ENCODE results near the gene TRNT1.

TRNT1 gene

DNA sequence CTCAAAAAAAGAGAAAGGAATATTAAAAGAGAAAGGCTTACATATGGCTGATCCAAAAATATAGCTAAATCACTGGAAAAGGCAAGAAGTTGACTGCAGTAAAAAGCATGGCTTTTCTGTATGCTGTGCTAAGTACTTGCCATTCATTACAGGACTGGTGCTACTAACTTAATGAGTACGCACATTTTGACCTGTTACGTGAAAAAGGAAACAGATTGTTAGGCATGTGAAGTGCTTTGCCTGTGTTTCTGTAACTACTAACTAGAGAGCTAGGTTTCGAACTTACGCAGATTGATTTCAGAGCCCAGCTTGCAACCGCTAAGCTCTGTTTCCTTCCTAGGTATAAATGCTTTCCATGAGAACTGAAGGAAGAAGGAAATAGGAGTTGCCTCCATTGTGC lies 2.8 kb downstream of the TRNT1 start:
- peaks cover 50% of the 10 kb centered on the region for H3K36me3 Mint-ChIP-seq (ENCODE audit: insufficient read depth)
- H3K27me3 Mint-ChIP-seq = no peaks in the 10 kb centered on the region
- no peaks in the 10 kb centered on the region for H3K9me3 Mint-ChIP-seq
- peak overlapping the region; percentile 99 to 100 for H3K27ac Mint-ChIP-seq
- DNase-seq = no peak
- H3K4me1 Mint-ChIP-seq (ENCODE audit: low read depth in 2 of 2) = peaks cover 35 to 57% of the 10 kb centered on the region in 2 donors
- ATAC-seq (replicated peaks) = no peak
- peak overlapping the region; percentile 97 to 100 for H3K4me3 Mint-ChIP-seq

GRCh38 chr3:3133500-3133899 lies 6.8 kb downstream of the TRNT1 start:
- ATAC-seq (replicated peaks) (no peak), DNase-seq (no peak)
- peaks cover 44% of the 10 kb centered on the region for H3K36me3 Mint-ChIP-seq (ENCODE audit: insufficient read depth)
- no peak overlapping the region for H3K4me3 Mint-ChIP-seq
- H3K4me1 Mint-ChIP-seq (ENCODE audit: low read depth in 2 of 2) = peaks cover 24 to 53% of the 10 kb centered on the region in 2 donors
- no peaks in the 10 kb centered on the region for H3K27me3 Mint-ChIP-seq
- H3K27ac Mint-ChIP-seq = peak overlapping the region; percentile 62 to 74
- H3K9me3 Mint-ChIP-seq = no peaks in the 10 kb centered on the region

DNA sequence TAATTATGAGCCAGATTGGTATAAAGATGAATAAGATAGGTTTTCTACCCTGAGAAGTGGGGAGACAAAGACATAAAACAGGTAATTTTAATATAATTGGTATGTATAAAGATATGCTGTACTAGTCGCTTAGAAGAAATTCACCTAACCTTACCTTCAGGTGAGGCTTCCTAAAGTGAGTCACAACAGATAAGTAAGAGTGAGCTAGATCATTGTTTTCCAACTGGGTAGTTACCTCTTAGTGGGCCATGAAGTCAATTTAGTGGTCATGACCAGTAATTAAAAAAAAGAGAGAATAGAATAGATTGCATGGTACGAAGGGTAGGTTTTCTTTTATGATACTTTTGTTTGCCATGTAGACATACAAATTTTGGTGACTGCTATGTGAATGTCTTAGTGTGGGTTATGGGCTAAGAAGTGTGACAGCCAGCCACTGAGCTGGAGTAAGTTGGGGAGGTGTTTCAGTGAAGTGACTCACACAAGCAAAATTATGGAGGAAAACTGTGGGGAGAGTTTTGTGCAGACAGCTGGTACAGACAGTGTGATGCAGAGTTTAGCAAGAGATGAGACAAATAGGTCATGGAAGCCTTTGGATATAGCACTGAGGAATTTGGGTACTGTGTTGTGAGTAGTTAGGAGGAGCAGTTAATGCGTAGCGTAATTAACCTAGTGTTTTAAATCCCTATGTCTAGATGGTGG lies 8.2 kb downstream of the TRNT1 start:
- ATAC-seq (replicated peaks) = peak; percentile 69
- Mint-ChIP-seq H3K4me3 (no peak overlapping the region), H3K36me3 (ENCODE audit: insufficient read depth) (peaks cover 48% of the 10 kb centered on the region), H3K27ac (peak overlapping the region; percentile 14 to 74), H3K9me3 (no peaks in the 10 kb centered on the region), H3K4me1 (ENCODE audit: low read depth in 2 of 2) (peaks cover 19 to 48% of the 10 kb centered on the region in 2 donors), H3K27me3 (no peaks in the 10 kb centered on the region)
- DNase-seq = no peak

DNA sequence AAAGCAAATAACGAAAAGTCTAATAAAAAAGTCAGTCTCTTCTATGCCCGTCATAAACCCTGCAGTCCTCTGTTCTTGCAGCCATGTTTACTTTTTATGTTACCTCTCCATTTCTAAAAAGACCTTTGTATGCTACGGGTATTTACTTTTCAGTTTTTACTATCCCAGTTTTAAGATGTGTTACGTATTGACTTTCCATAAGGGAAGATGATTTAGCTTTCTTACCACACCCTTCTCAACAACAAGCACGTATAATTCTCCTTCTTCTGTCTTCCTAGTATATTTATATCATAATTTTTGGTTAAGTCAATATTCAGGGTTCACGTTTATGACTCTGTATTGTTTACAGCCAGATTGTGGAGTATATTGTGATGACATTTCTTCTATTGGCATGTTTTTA lies 10.8 kb downstream of the TRNT1 start:
- ATAC-seq (replicated peaks) = no peak
- H3K36me3 Mint-ChIP-seq (ENCODE audit: insufficient read depth) = peaks cover 64% of the 10 kb centered on the region
- no peak for DNase-seq
- H3K4me3 Mint-ChIP-seq = no peak overlapping the region
- peaks cover 22 to 45% of the 10 kb centered on the region in 2 donors for H3K4me1 Mint-ChIP-seq (ENCODE audit: low read depth in 2 of 2)
- peak overlapping the region; percentile 14 to 74 for H3K27ac Mint-ChIP-seq
- H3K9me3 Mint-ChIP-seq = no peaks in the 10 kb centered on the region
- H3K27me3 Mint-ChIP-seq = no peaks in the 10 kb centered on the region

DNA sequence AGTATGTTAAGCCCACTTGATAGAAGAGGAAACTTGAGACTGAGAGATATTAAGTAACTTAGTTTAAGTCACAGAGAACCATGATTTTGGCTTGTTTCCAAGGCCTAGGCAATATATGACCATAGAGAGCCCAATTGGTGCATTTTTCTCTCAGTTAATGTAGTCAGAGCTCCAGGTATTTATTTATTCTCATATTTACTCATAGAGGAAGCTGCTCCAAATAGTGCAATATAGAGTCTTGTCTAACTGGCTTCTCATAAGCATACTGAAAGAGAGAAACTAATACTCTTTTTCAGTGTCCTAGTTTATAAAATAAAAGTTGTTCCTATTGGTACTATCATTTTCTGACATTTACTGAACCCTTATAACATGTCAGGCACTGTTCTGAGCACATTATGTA lies 15.2 kb downstream of the TRNT1 start:
- no peak for DNase-seq
- Mint-ChIP-seq H3K27ac (peak overlapping the region in 1 of 2 donors; percentile 22), H3K9me3 (no peaks in the 10 kb centered on the region), H3K4me3 (no peak overlapping the region), H3K4me1 (ENCODE audit: low read depth in 2 of 2) (peaks cover 8 to 22% of the 10 kb centered on the region in 2 donors), H3K36me3 (ENCODE audit: insufficient read depth) (peaks cover 94% of the 10 kb centered on the region), H3K27me3 (no peaks in the 10 kb centered on the region)
- ATAC-seq (replicated peaks) = no peak

DNA sequence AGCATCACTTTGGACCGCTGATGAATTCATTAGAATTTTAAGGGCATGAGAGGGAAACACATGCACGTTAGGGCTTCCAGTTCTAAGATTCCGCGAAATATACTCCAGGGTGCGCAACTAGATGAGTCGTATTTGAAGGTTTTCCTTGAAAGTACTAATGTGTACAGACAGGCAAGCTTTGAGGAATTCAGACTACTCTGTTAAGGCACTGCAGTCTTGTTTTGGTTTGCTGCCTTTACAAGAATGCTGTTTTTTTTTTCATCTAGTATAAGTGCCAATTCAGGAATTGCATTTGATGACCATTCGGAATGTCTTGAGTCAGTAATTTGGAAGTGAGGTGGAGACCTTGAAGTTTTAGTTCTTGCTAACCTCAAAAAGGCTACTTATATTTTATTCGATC lies 19.1 kb downstream of the TRNT1 start:
- Mint-ChIP-seq H3K27me3 (no peaks in the 10 kb centered on the region), H3K27ac (peak overlapping the region in 1 of 2 donors; percentile 74), H3K4me1 (ENCODE audit: low read depth in 2 of 2) (peaks cover 4 to 26% of the 10 kb centered on the region in 2 donors), H3K9me3 (no peaks in the 10 kb centered on the region), H3K4me3 (no peak overlapping the region), H3K36me3 (ENCODE audit: insufficient read depth) (peaks cover 78% of the 10 kb centered on the region)
- DNase-seq (no peak), ATAC-seq (replicated peaks) (no peak)

GRCh38 chr3:3149560-3149959 lies 22.8 kb downstream of the TRNT1 start:
- H3K27me3 Mint-ChIP-seq = no peaks in the 10 kb centered on the region
- H3K4me1 Mint-ChIP-seq (ENCODE audit: low read depth in 2 of 2) = peaks cover 2 to 21% of the 10 kb centered on the region in 2 donors
- H3K36me3 Mint-ChIP-seq (ENCODE audit: insufficient read depth) = peaks cover 71% of the 10 kb centered on the region
- no peaks in the 10 kb centered on the region for H3K9me3 Mint-ChIP-seq
- no peak for DNase-seq
- no peak overlapping the region for H3K4me3 Mint-ChIP-seq
- H3K27ac Mint-ChIP-seq = peak overlapping the region; percentile 62 to 85
- ATAC-seq (replicated peaks) = no peak

GRCh38 chr3:3151513-3151912 lies 24.8 kb downstream of the TRNT1 start:
- no peak for ATAC-seq (replicated peaks)
- no peaks in the 10 kb centered on the region for H3K9me3 Mint-ChIP-seq
- no peak overlapping the region for H3K4me3 Mint-ChIP-seq
- H3K36me3 Mint-ChIP-seq (ENCODE audit: insufficient read depth) = peaks cover 71% of the 10 kb centered on the region
- H3K4me1 Mint-ChIP-seq (ENCODE audit: low read depth in 2 of 2) = peaks cover 11 to 24% of the 10 kb centered on the region in 2 donors
- no peak for DNase-seq
- peak overlapping the region in 1 of 2 donors; percentile 25 for H3K27ac Mint-ChIP-seq
- H3K27me3 Mint-ChIP-seq = no peaks in the 10 kb centered on the region

GRCh38 chr3:3154879-3155610 lies 28.3 kb downstream of the TRNT1 start:
- Mint-ChIP-seq H3K27ac (peak overlapping the region; percentile 56 to 63), H3K4me1 (ENCODE audit: low read depth in 2 of 2) (peaks cover 20 to 29% of the 10 kb centered on the region in 2 donors), H3K4me3 (no peak overlapping the region), H3K36me3 (ENCODE audit: insufficient read depth) (peaks cover 75% of the 10 kb centered on the region), H3K9me3 (no peaks in the 10 kb centered on the region), H3K27me3 (no peaks in the 10 kb centered on the region)
- DNase-seq (no peak), ATAC-seq (replicated peaks) (no peak)

DNA sequence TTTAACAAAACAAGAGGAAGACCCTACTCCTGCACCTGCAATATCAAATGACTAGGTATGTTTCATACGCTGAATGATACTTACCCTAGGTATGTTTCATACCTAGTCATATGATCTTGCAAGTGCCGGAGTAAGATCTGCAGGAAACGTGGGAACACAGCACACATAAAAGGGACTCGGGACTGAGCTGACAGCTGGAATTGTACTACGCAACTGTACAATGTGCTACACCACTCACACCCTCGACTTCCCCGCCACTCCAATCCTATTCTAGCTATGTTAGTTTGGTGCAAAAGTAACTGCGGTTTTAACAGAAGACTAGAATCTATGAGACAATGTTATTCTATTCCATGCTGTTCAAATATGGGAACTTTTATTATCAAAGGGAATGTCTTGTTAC lies 30.7 kb downstream of the TRNT1 start:
- Mint-ChIP-seq H3K27me3 (no peaks in the 10 kb centered on the region), H3K9me3 (no peaks in the 10 kb centered on the region), H3K4me3 (no peak overlapping the region), H3K27ac (peak overlapping the region; percentile 21 to 41), H3K4me1 (ENCODE audit: low read depth in 2 of 2) (peaks cover 25 to 32% of the 10 kb centered on the region in 2 donors), H3K36me3 (ENCODE audit: insufficient read depth) (peaks cover 63% of the 10 kb centered on the region)
- DNase-seq (no peak), ATAC-seq (replicated peaks) (no peak)

DNA sequence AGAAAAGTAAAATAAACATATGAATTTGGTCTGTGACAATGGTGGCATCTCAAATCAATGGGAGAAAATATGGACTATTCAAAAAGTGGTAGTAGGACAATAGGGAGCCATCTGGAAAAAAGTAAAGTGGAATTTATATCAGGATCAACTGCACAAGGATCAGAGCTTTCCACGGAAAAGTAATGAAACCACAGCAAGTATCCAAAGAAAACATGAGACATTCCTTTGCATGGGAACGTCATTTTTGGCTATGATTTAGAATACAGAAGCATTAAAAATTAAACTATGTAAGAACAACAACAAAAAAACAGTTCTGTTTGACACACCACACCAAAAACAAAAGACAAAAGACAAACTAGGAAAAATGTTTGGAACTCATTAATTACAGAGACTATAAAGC lies 34.1 kb downstream of the TRNT1 start:
- Mint-ChIP-seq H3K4me3 (no peak overlapping the region), H3K4me1 (ENCODE audit: low read depth in 2 of 2) (peaks cover 34 to 38% of the 10 kb centered on the region in 2 donors), H3K36me3 (ENCODE audit: insufficient read depth) (peaks cover 61% of the 10 kb centered on the region), H3K27ac (peak overlapping the region; percentile 6 to 57), H3K9me3 (no peaks in the 10 kb centered on the region), H3K27me3 (no peaks in the 10 kb centered on the region)
- DNase-seq = no peak
- ATAC-seq (replicated peaks) = no peak

DNA sequence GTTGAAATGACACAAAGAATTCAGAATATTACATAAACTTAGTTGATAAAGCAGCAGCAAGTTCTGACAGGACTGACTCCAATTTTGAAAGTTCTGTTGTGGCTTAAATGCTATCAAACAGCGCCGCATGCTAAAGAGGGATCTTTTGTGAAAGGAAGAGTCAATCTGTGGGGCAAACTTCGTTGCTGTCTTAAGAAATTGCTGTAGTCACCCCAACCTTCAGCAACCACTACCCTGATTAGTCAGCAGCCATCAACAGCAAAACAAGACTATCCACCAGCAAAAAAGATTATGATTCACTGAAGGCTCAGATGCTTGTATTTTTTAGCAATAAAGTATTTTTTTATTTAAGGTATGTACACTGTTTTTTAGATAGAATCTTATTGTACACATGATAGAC lies 38.5 kb downstream of the TRNT1 start:
- Mint-ChIP-seq H3K4me3 (no peak overlapping the region), H3K9me3 (no peaks in the 10 kb centered on the region), H3K36me3 (ENCODE audit: insufficient read depth) (peaks cover 65% of the 10 kb centered on the region), H3K4me1 (ENCODE audit: low read depth in 2 of 2) (peaks cover 23 to 33% of the 10 kb centered on the region in 2 donors), H3K27ac (peak overlapping the region; percentile 74 to 91), H3K27me3 (no peaks in the 10 kb centered on the region)
- no peak for DNase-seq
- ATAC-seq (replicated peaks) = no peak

GRCh38 chr3:3165650-3166049 lies 38.9 kb downstream of the TRNT1 start:
- no peak for ATAC-seq (replicated peaks)
- H3K27me3 Mint-ChIP-seq = no peaks in the 10 kb centered on the region
- H3K4me3 Mint-ChIP-seq = peak overlapping the region in 1 of 2 donors; percentile 35
- DNase-seq = no peak
- no peaks in the 10 kb centered on the region for H3K9me3 Mint-ChIP-seq
- peak overlapping the region; percentile 74 to 91 for H3K27ac Mint-ChIP-seq
- H3K4me1 Mint-ChIP-seq (ENCODE audit: low read depth in 2 of 2) = peaks cover 22 to 29% of the 10 kb centered on the region in 2 donors
- H3K36me3 Mint-ChIP-seq (ENCODE audit: insufficient read depth) = peaks cover 69% of the 10 kb centered on the region

GRCh38 chr3:3170998-3171397 lies 44.3 kb downstream of the TRNT1 start:
- Mint-ChIP-seq H3K27ac (peak overlapping the region; percentile 90 to 92), H3K4me3 (peak overlapping the region in 1 of 2 donors; percentile 59), H3K9me3 (no peaks in the 10 kb centered on the region), H3K36me3 (ENCODE audit: insufficient read depth) (peaks cover 79% of the 10 kb centered on the region), H3K4me1 (ENCODE audit: low read depth in 2 of 2) (peaks cover 30 to 50% of the 10 kb centered on the region in 2 donors), H3K27me3 (no peaks in the 10 kb centered on the region)
- DNase-seq (no peak), ATAC-seq (replicated peaks) (peak; percentile 51)
